A549 treated with CpdA at 1 μM for 4 hours (cell line): ENCODE data around the gene OSBPL2. TPM values are rescaled to one million over a fixed set of nuclear protein-coding genes. Genes with fewer than 3 reads are reported as not detected.

ENCODE experiments used
- total RNA-seq: library from RNA; stranded (reverse); fragments of 200-300 nt; extraction: Qiagen RNA extraction; gene quantifications from 5 replicates; pipeline ENCODE4 v1.2.3, GENCODE V29; 2022; ENCODE audit warnings: low read depth

Gene OSBPL2
- 17.8 to 22.5 TPM (median 19.1 TPM) in 5 replicates for total RNA-seq

GRCh38 chr20:62237801-62238568 lies at the start of gene OSBPL2:
OSBPL2 (plus strand) TSS chr20:62238521; CDS start chr20:62256185, 17,664 bp downstream.

GRCh38 chr20:62219992-62220665 lies 18.2 kb upstream of the OSBPL2 start, which contains the start of gene HRH3:
HRH3 (minus strand) TSS chr20:62220278; CDS start chr20:62219970, 308 bp downstream.

GRCh38 chr20:62302341-62303061 lies 64.2 kb downstream of the OSBPL2 start, which contains the start of gene ADRM1:
ADRM1 (plus strand) TSS chr20:62302997; CDS start chr20:62303569, 572 bp downstream.

Other genes with a start within 250 kb of the OSBPL2 start
- 15.3 to 23.6 TPM (median 17.7 TPM) in 5 replicates for gene TAF4, start 172.6 kb upstream of the OSBPL2 start, total RNA-seq
- 24.2 to 27.2 TPM (median 25.2 TPM) in 5 replicates for gene LSM14B, start 116.0 kb upstream of the OSBPL2 start, total RNA-seq
- gene PSMA7, start 95.1 kb upstream of the OSBPL2 start, total RNA-seq: 472 to 604 TPM (median 579 TPM) in 5 replicates
- gene SS18L1, start 94.8 kb upstream of the OSBPL2 start, total RNA-seq: 8.4 to 11.0 TPM (median 9.3 TPM) in 5 replicates
- 29.0 to 39.8 TPM (median 36.0 TPM) in 5 replicates for gene MTG2, start 55.5 kb upstream of the OSBPL2 start, total RNA-seq
- gene HRH3, start 18.2 kb upstream of the OSBPL2 start, total RNA-seq: not detected in 5 replicates
- gene ADRM1, start 64.5 kb downstream of the OSBPL2 start, total RNA-seq: 152 to 198 TPM (median 187 TPM) in 5 replicates
- 251 to 434 TPM (median 357 TPM) in 5 replicates for gene LAMA5, start 128.8 kb downstream of the OSBPL2 start, total RNA-seq
- gene RPS21, start 148.6 kb downstream of the OSBPL2 start, total RNA-seq: 2,597 to 3,023 TPM (median 2,825 TPM) in 5 replicates
- 4.5 to 5.9 TPM (median 5.1 TPM) in 5 replicates for gene CABLES2, start 168.8 kb downstream of the OSBPL2 start, total RNA-seq
- gene RBBP8NL, start 189.0 kb downstream of the OSBPL2 start, total RNA-seq: 0.03 to 0.05 TPM in 2 of 5 replicates, not detected in the others
- gene GATA5, start 237.5 kb downstream of the OSBPL2 start, total RNA-seq: 0.58 to 0.93 TPM (median 0.69 TPM) in 5 replicates